HFF-Myc (cell line): ENCODE measurements around the gene ARHGEF37.

Experiments used
- DNase-seq: peaks from one replicate; pipeline ENCODE4 v3.0.0-alpha.2; 2011; ENCODE audit warnings: low read depth; ENCODE audit errors: extremely low read depth
- H3K4me3 ChIP-seq: replicated peaks from 2 replicates; pipeline ENCODE4 v1.5.1; 2011; ENCODE audit warnings: low read depth, mild to moderate bottlenecking, control low read depth, low read length
- CTCF ChIP-seq: IDR thresholded peaks from 2 replicates; pipeline ENCODE4 v1.5.1; 2012; ENCODE audit warnings: mild to moderate bottlenecking, low read depth, low read length, control low read depth; ENCODE audit errors: missing control alignments

ARHGEF37 gene

GRCh38 chr5:149632311-149633251 lies 51.3 kb downstream of the ARHGEF37 start:
- no peak for TF ChIP-seq CTCF
- no peak for DNase-seq
- H3K4me3 ChIP-seq = no peak overlapping the region

DNA sequence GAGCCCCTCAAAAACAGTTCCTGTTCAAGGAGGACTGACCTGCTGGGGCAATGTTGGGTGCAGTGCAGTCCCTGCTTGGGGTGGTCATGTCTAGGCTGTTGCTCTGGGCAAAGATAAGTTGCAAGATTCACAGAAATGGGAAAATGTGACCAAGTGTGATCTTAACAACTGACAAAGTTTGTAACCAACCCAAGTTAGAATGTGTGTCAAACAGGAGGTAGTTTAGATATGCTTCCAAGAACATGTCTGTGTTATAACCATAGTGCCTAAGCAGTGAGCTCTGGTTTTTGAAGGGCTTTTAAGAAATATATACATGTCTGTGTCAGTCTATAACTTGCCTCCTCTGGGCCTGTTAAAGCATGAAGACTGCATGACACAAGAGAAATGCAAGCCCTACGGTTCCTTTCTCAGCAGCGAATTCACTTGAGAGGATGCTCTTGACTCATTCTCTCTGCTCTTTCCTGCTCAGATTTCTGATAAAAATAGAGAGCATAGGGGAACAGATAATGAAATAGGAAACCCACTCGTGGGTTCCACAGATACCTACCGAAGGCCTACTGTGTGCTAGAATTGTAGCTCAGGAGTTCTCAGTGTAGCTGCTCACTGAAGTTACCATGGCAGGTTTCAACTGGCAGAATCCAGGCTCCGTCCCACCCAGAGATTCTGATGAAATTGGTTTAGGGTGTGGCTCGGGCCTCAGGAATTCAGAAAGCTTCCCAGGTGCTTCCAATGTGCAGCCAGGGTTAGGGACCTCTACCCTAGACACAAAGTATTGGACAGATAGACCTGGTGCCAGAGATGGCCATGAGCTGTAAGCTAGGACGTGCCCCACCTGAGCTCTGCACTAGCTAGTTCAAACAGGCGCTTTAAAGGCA lies 52.4 kb downstream of the ARHGEF37 start:
- no peak overlapping the region for H3K4me3 ChIP-seq
- no peak for DNase-seq
- TF ChIP-seq CTCF = no peak

DNA sequence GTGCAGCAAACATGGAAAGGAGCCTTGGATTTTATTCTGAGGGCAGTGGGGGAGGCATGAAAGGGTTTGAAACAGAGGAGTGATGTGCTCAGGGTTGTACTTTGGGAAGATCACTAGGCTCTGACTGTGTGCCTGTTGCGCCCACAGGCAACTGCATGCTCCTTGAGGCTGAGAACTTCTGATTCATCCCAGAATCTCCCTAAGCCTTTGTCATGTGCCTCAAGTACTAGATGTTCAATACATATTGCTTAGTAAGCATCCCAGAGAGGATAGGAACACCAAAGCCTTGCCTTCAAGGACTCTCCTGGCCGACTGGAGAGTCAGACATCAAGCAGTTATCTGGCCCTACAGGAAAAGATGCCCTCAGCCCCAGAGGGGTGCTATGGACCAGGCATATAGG lies 54.1 kb downstream of the ARHGEF37 start:
- DNase-seq = no peak
- no peak for TF ChIP-seq CTCF
- no peak overlapping the region for H3K4me3 ChIP-seq

DNA sequence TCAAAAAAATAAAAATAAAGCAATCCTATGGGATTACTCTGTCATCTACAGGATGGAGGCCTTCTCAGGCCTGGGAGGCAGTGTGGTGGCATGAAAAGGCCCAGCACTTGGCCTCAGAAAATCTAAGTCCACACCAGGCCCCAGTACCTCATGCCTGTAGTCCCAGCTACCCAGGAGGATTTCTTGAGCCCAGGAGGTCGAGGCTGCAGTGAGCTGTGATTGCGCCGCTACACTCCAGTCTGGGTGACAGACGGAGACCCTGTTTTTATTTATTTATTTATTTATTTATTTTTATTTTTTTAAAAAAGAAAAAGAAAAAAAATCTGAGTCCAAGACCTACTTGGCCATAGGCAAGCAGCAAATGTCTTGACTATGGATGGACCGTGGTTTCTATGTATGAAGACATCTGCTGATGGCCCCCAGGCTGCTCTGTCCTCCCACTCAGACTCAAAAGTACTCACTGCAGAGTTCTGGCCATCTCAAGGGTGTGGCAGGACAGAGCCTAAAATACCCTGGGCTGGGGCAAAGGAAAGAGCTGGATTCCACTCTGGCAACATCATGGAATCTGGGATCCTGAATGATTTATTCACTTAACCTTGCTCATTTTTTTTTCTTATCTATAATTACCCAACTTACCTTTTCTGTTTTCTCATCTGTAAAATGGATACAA lies 55.0 kb downstream of the ARHGEF37 start:
- no peak for TF ChIP-seq CTCF
- H3K4me3 ChIP-seq = no peak overlapping the region
- DNase-seq = no peak

- DNase-seq = peak; percentile 16
- TF ChIP-seq CTCF = peak; percentile 77
- H3K4me3 ChIP-seq = no peak overlapping the region
Observed at GRCh38 chr5:149636861-149637246, 55.6 kb downstream of the ARHGEF37 start.

DNA sequence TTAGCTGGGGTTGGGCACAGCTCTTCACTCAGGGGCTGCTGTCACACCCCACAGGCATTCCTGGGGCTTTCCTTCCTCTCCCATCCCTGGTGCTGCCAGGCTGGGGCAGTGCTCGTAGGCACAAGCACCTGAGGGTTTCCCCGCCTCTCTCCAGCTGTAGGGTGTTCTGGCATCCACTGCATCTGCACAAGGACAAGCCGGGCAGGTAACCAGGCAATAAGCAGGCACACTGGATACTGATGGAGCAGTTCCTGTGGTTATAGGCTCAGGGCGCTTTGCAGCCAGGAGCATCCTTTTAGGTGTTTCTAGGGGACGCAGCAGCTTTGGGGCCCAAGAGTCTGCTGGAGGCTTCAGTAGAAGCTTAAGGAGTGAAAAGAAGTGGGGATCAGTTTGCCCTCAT lies 56.8 kb downstream of the ARHGEF37 start:
- TF ChIP-seq CTCF = no peak
- DNase-seq = no peak
- H3K4me3 ChIP-seq = no peak overlapping the region
